Upper lobe of left lung (tissue), 4 donors: ENCODE measurements around the gene ELOVL3.

Experiments used
- EP300 ChIP-seq, 4 donors: sonication (generic); formaldehyde crosslinking; IDR thresholded peaks; one replicate each; pipeline ENCODE4 v1.5.1; 2017; ENCODE audit warnings: antibody characterized with exemption in 4 of 4, control low read depth in 2 of 4
- POLR2A ChIP-seq, 4 donors: fragments of 450-650 bp; IDR thresholded peaks; one replicate each; pipeline ENCODE4 v1.5.1; 2016 to 2017; ENCODE audit warnings: antibody characterized with exemption in 4 of 4, mild to moderate bottlenecking in 2 of 4
- POLR2AphosphoS5 ChIP-seq, 2 donors: sonication (generic); formaldehyde crosslinking; IDR thresholded peaks; one replicate each; pipeline ENCODE4 v1.5.1; 2017; ENCODE audit warnings: antibody characterized with exemption in 2 of 2
- TF ChIP-seq, protein P1 (sequence below), 6 experiments: fragments of 450-650 bp in 4 of 6; fragments of 200-600 bp in 2 of 6; sonication (generic) in 2 of 6; IDR thresholded peaks; one replicate each; pipeline ENCODE4 v1.5.1; 2016 to 2019; ENCODE audit warnings: antibody characterized with exemption in 6 of 6

DNA sequence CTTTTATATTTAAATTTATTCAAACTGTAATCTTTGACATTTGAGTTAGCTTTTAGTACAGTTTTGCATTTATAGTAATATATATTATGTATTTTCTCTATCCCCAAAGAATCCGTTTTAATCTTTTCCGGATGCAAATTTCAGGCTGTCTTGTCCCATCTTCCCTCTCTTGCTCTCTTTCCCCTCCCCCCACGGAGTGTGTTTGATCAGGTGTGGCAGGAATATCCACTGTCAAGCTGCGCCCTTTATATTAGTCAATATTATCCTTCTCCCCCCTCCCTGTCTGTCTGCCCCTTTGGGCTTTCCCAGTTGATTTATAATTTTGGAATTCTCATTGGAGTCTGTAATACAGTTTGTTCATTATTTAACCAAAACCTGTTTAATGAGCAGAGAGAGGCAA, 38.3 kb downstream of the ELOVL3 start:
- TF ChIP-seq, protein P1, sequence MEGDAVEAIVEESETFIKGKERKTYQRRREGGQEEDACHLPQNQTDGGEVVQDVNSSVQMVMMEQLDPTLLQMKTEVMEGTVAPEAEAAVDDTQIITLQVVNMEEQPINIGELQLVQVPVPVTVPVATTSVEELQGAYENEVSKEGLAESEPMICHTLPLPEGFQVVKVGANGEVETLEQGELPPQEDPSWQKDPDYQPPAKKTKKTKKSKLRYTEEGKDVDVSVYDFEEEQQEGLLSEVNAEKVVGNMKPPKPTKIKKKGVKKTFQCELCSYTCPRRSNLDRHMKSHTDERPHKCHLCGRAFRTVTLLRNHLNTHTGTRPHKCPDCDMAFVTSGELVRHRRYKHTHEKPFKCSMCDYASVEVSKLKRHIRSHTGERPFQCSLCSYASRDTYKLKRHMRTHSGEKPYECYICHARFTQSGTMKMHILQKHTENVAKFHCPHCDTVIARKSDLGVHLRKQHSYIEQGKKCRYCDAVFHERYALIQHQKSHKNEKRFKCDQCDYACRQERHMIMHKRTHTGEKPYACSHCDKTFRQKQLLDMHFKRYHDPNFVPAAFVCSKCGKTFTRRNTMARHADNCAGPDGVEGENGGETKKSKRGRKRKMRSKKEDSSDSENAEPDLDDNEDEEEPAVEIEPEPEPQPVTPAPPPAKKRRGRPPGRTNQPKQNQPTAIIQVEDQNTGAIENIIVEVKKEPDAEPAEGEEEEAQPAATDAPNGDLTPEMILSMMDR (IDR thresholded peaks at IDR 0.05) = no peak
- no peak for TF ChIP-seq POLR2A (IDR thresholded peaks at IDR 0.05)
- TF ChIP-seq EP300 (IDR thresholded peaks at IDR 0.05) = no peak
- no peak for TF ChIP-seq POLR2AphosphoS5 (IDR thresholded peaks at IDR 0.05)
